ENCODE measurements around the gene CERK.
"Not testable (repeated sequence)": the region's sequence is repeated elsewhere in the genome, so short reads cannot be mapped to it uniquely, and the experiment has no call there.

The CERK gene

DNA sequence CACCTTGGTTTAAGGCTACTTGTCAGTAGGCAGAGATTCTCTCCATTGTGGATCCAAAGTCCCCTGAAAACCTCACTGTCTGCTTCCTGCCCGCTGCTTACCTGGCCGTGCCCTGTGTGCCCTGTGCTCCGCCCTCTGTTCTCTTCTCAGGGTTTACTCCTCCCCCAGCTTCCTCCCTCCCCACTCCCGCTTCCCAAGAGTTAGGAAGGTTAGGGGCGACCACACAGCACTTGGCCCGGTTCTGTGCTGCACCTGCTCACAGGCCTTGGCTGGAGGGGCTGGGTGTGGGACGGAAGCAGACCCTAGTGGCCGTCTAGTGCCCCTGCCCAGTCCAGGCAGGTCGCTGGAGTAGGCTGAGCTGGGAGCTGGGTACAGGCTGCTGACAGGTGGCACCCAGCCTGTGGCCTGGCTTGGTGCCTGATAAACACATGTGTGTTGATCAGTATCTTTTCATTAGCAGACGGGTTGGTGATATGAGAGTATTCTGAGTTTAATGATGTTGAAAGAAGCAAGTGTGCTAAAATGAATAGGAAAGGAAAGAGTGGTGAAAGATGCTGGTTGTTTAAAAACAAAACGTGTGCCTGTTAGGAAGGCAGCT, 77.3 kb downstream of the CERK start:
- peak; percentile 62 for DNase-seq (ENCODE audit: low spot score)

DNA sequence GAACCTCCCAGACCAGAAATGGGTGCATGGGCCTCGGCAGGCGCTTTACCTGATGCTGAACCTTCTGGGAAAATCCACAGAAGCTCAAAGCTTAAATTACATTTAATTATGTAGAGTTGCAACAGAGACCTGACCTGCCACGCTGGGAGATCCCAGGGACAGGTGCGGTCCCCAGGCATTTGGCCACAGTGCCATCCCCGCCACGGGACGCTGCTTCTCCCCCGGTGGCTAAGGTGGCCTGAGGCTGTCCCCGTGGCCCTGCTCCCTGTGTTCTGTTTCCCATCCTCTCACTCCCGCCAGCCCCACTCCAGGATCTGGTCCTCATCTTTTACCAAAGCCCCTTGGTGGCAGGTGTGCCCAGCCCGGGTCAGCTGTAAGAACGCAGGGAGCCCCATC, 78.3 kb downstream of the CERK start:
- DNase-seq (ENCODE audit: low spot score) = no peak

DNA sequence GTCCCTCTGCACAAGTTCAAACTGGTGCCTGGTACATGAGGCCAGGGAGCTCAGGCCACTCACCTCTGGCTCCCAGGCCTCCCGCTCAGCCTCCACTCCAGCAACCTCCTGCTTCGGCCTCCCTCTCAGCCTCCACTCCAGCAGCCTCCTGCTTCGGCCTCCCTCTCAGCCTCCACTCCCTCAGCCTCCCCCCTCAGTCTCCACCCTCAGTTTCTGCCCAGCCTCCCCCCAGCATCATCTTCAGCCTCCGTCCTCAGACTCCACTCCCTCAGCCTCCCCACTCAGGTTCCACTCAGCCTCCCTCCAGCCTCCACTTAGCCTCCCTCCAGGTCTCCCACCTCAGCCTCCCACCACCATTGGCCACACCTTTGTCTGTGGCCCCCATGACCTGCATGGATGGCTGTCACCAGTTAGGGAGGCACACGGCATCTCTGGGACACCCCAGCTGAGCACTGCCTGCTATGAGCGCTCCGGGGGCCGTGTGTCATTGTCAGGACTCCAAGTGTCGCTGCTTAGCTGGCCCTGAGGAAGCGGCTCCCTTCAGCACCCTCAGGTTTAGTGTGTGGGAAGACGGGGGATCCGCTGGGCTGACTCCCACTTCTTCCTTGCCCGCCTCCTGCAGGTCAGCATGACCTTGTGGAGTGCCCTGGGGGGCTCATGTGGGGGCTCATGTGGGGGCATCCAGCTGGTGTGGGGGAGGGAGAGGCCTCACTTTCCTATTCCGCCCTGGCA, 78.8 kb downstream of the CERK start:
- DNase-seq (ENCODE audit: low spot score) = no peak

DNA sequence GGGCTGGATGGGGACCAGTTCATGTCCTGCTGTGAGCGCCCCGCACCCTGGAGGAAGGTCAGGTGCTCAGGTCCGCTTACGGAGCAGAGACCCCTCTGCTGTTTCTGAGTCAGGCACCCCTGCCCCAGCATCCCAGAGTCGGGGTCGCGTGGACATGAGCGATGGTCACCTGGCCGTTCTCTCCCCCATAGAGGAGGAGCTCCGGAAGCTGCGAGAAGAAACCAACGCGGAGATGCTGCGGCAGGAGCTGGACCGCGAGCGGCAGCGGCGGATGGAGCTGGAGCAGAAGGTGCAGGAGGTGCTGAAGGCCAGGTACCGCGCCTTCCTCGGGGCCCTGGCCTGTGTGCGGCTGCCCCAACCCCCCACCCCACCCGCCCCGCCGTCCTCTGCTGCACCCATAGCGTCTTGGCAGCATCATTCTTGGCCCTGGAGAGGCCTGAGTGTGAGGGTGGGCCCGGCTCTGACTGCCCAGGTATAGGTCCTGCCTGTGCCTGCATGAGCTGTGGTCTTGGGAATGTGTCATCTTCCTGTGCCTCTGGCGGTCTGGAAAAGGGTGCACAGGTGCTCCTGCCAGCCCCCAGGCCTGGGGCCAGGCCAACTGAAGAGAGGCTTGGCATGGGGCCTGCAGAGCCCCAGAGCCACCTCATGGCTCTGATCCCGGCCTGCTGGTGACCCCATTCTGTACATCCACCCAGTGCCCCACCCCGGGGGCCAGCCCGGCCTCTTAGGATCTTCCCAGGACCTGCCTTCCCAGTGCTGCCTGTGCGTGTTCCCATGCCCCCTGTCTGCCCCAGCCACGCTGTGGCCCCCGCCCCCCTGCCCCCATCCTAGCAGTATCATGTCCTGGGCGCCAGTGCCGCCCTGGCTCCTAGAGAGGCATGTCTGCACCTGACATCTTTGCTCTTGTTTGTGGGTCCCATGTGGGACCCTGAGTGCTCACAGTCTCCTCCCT, 79.8 kb downstream of the CERK start:
- no peak for DNase-seq (ENCODE audit: low spot score)

DNA sequence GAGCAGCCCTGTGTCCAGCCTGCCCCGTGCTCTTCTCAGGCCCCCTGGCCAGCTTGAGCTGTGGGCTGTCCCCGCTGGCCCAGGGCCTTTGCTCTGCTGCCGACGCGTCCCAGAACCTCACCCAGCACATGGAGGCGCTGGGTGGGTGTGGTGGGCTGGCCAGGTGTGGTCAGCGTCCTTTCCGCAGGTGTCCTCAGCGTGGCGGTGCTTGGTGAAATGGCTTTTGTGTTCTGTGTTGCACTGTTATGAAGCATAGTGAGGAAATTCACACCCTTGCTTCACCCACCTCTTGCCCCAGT, 80.4 kb downstream of the CERK start:
- no peak for DNase-seq (ENCODE audit: low spot score)

DNA sequence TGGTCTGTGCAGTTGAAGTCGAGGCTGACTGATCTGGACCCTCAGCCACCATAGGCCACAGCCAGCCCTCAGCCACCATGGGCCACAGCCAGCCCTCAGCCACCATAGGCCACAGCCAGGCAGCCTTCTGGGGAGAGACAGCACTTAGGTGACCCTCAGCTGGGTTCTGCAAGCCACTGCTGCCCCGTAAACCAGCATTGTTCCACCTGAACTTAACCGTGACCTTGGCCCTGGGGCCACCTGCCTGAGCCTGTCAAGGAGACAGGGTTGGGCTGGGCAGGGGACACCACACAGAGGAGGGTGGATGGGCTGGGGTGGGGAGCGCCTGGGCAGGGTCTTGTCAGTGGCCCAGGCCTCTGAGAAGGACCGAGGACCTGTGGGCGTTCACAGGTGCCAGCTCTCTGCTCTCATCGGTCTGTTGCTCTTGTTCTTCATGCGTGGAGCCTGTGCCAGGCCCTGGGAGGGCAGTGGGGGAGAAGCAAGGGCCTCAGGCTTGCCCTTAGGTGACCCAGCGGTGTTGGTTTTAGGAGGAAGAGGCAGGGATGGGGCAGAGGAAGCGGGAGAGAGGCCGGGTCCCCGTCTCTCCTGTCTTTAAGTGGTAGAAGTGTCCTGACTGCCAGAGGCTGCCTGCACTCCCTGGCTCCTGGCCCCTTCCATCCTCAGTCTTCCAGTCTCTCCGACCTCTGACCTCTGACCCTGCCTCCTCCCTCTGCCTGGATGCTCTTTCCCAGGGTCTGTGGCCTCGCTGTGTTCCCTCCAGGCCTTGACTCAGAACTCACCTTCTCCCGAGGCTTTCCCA, 81.0 kb downstream of the CERK start:
- no peak for DNase-seq (ENCODE audit: low spot score)

DNA sequence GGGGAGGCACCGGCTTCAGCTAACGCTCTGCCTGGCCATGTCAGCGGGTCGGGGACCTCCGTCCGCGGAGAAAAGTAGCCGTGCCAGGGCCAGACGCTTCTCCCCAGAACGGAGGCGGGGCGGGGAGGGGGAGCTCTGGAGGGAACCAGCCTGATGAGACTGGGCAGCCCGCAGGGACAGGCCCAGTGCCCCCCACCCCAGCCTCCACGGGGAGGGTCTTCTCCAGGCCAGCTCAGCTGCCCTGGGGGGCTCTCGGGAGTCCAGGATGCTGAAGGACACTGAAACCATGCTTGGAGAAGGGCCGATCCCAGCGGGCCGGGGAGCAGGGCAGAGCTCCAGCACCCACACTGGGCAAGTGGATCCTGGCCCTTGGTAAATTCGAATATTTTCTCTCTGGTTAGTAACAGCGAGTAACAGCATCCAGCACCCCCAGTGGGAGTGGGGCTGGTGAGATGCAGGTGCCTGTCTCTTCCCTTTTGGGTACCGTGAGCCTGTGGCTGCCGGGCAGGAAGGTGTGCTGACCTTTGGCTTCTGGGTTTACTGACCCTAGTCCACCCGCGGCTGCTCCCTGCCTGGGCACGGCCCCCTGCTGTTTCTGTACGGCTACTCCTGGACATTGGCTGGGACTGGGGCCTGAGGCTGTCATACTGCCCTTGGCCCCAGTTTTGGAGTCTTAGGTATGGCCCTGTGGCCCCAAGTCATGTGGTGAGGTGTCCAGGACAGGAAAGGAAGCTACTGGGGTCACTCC, 82.0 kb downstream of the CERK start:
- no peak for DNase-seq (ENCODE audit: low spot score)

DNA sequence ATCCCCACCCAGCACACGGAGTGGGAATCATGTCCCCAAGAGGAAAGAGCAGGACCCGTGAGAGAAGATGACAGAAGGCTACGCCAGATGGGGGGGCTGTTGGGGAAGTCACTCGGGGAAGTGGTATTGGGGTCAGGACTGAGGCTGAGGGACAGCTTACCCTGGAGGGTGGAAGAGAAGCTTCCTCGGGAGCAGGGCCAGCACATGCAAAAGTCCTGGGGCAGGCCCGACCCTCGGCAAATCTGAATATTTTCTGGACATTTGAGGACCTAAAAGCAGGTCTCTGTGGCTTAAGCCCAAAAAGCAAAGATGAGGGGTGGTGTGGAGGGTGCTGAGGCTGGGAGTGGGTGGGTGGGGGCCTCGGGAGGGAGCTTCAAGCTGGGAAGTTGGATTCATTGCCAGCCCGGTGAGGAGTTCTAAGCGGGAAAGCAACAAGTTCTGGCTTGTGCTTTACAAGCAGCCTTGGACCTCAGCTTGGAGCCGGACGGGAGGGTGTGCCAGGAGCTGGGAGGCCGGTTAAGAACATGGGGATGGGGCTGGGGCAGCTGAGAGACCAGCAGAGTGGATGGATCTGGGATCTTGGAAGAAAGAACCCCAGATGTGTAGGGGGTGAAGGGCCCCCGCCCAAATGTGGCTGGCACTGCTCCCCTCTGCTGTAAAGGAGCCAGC, 83.0 kb downstream of the CERK start:
- no peak for DNase-seq (ENCODE audit: low spot score)

DNA sequence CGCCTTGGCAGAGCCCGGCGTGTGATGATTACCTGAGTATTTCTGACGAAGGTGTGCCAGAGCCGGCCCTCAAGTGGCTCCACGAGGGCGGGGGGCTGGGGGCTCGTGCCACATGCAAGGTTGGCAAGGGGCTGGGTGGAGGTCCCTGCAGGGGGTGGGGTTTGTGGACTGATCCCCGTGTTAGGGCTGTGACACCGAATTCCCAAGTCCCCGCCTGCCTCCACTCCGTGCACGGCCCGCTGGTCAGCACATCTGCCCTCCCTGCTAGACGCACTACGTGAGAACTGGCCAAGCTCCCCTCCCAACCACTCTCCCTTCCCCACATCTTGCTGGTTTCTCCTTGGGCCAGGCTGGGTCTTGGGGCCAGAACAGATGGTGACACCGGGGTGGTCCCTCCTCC, 83.6 kb downstream of the CERK start:
- DNase-seq (ENCODE audit: low spot score) = no peak

DNA sequence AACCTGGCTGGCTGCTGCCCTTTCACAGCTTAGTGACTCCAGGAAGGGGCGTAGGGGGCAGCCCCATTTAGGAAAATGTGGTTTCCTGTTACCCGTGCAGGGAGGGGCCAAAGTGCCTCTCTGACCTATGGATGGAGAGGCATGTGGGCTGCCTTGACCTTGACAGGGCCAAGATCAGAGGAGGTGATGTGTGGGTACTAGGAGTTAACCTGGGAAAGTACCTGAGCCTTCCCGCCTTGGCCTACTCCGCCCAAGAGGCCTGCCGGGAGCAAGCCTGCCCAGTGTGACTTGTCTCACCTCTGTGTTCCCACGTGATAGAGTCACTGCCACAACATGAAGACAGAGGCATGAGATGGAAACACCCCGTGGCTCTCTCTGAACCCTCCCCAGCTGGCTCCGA, 84.5 kb downstream of the CERK start:
- DNase-seq (ENCODE audit: low spot score) = no peak

DNA sequence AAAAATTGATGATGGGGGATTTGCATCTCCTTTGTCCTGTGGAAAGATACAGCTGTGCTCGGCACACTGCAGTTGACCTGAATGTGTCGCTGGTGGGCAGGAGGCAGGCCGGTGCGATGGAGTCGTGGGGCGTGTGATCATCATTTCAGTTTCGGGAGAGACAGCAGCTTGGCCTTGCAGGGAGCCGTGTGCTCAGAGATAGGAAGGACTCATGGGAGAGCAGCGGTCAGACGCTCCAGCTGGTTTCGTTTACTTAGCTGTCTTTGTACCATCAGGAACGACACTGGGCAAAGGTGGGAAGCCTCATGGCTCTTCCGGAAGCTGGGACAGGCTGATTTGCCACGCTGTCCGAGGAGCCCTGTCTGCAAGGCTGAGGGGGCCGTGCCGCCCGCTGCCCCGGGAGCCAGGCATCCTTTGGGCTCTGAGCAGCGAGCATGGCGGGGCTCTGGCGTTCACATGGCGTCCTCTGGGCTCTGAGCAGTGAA, 85.2 kb downstream of the CERK start:
- DNase-seq (ENCODE audit: low spot score) = no peak

DNA sequence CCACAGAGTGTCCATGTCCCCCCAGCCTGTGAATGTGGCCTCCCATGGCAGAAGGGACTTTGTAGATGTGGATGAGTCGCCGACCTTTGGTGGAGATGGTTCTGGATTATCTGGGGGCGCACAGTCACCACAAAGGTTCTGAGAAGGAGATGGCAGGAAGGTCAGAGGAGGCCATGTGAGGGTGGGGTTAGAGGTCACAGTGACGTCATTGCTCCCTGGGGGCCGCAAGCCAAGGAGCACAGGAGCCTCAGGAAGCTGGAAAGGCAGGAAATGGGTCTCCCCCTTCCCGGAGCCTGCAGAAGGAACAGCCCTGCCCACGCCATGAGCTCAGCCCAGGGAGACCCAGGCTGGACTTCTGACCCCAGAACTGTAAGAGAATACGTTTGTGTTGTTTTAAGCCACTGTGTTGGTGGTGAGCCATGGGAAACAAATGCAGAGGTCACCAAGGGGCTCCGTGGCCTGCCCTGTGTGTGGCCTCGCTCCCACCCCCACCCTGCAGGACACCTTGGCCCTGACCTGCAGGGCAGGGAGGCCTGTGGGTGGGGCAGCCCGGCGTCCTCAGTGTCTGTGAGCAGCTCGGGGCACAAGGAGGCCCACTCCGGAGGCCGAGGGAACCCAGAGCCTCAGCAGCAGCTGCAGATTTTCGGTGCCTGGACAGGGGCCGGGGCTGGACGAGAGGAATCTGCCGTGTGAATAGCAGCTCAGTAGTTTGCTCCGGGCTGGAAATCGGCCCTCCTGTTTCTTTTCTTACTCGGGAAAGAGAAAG, 85.8 kb downstream of the CERK start:
- no peak for DNase-seq (ENCODE audit: low spot score)

DNA sequence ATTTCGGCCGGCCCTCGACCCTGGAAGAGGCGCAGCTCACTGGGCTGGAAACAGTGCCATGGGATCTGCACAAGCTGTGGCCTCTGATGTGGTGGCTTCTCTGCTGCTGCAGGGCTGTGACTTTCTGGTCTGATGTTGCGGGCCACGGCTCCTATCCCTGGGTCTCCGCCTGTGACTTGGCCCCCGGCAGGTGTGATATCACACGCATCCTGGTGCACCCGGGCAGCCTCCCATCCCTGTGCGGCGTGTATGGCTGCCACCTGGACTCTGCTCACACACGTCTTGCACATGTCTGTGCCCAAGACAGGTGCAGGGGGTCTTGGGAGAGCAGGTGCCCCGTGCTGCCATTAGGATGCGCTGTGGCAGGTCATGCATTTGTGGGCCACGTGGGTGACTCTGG, 86.7 kb downstream of the CERK start:
- DNase-seq (ENCODE audit: low spot score) = no peak

DNA sequence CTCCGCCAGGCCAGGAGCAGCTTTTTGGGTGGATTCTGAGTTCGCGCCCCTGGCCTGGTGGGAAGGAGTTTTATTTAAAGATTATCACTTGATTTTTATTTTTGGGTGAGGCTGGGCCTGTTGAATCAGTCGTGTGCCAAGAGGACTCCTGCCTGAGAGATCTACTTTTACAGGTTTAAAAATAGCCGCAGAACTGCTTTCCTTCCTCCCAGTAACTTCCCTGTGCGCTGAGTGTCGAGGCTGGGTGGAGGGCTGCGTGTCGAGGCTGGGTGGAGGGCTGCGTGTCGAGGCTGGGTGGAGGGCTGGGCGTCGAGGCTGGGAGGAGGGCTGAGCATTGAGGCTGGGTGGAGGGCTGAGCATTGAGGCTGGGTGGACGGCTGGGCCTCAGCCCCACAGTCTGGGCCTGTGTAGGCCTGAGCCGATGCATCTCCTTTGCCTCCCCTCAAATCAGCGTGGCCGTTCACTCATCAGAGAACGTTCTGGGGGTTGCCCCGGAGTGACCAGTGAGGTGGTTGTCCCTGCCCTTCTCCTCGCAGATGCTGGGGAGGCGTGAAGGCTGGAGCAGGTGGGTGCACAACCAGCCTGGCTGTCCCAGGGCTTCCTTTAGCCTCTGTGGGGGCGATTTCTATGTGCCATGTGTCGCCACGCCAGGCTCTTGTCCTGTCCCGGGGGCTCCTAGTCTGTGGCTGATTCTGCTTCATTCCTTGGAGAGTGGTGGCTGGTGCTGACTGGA, 87.8 kb downstream of the CERK start:
- no peak for DNase-seq (ENCODE audit: low spot score)

DNA sequence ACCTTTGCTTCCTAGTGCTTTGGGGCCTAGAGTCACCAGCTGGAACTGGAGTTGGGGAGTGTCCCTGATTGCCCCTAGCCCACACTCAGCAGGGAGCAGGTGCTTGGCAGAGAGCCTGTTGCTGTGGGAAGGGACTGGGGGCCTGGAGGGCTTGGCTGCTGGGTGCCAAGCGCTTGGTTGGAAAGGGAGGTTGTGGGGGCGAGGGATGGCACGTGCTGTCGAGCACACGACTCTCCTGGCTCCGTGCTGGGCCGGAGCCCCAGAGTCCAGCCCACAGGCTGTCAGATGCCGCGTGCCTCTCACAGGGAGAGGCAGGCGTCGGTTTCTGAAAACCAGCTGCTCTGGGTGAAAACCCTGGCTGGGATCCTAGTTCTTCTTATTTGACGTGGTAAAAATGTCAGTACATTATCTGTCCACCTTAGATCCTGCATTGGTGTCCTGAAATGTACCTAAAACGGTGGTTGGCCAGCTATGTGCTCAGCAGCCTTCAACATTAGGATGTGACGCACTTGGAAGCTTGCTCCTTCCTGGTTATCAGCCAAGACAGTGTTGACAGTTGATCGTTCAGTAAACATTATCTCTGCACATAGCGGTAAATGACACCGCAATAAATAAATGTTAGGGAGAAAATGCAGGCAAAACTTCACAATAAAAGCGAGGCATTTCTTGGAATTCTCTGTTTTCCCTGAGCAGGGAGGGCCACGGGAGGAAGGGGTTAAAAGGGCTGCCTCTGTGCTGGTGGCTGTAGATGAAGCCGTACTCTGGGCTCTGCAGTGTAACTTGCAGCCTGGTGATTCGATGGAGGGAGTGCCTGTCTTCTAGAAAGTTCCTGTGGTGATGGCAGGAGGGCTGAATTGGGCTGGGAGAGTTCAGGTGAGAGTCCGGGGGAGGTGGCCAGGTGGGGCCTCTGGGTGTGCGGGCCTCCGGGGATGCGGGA, 88.6 kb downstream of the CERK start:
- no peak for DNase-seq (ENCODE audit: low spot score)

DNA sequence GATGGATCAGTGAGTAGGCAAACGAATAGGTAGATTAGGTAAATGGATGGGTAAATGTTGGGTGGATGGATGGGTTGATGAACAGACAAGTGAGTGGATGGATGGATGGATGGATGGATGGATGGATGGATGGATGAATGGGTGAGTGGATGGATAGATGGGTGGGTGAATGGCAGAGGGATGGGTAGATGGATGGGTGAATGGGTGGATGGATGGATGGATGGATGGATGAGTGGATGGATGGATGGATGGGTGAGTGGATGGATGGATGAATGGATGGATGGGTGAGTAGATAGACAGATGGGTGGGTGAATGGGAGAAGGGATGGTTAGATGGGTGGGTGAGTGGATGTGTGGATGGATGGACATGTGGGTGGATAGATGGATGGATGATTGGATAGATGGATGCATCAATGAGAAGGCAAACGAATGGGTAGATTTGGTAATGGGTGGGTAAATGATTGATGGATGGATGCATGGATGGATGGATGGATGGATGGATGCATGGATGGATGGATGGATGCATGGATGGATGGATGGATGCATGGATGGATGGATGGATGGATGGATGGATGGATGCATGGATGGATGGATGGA, 89.7 kb downstream of the CERK start:
- DNase-seq (ENCODE audit: low spot score) = not testable (repeated sequence)

DNA sequence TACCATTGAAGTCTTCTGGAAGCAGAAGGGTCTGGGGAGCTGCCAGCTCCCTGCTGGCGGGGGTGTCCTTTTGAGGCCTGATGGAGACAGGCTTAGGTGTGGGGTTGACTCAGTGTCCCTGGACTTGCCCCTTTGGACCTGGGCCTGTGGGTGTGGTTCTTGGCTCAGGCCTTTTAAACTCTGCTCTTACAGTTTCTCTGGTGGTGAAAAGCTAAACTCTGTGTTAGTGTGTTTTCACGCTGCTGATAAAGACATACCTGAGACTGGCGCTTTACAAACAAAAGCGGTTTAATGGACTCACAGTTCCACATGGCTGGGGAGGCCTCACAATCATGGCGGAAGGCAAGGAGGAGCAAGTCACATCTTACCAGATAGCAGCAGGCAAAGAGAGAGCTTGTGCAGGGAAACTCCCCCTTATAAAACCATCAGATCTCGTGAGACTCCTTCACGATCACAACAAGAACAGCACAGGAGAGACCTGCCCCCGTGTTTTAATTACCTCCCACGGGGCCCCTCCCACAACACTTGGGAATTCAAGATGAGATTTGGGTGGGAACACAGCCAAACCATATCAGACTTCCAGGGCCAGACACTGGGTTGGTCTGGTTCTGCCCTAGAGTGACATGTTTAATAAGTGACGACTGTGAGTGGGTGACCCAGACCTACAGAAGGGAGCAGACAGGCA, 91.4 kb downstream of the CERK start:
- DNase-seq (ENCODE audit: low spot score) = no peak

All from SW480 (cell line).